ENCODE measurements around the gene CLSTN2. TPM values are rescaled to one million over a fixed set of nuclear protein-coding genes. Genes with fewer than 3 reads are reported as not detected.

Gene CLSTN2
- total RNA-seq, 1 donor from 2014 or later = 9.7 TPM

DNA sequence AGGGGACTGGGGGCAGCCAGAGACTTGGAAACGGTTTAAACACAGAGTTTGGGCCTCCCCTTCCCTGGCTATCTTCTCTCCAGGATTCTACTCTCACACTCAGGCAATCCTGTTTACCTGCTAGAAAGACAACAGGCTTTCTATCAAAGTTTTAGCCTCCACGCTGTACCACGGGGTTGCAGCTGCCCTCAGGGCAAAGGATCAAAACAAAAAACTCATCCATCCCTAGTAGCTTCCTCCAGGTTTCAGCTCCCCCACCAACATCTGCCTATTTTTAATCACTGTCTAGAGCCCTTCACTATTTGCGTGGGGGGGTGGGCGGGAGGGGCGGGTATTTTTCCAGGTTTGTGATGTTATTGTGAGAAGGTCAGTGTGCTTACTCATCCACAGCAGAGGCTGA, 456.1 kb downstream of the CLSTN2 start:
- H3K4me3 ChIP-seq (ENCODE audit: low read depth, low read length) = no peak overlapping the region
- TF ChIP-seq, protein P1, sequence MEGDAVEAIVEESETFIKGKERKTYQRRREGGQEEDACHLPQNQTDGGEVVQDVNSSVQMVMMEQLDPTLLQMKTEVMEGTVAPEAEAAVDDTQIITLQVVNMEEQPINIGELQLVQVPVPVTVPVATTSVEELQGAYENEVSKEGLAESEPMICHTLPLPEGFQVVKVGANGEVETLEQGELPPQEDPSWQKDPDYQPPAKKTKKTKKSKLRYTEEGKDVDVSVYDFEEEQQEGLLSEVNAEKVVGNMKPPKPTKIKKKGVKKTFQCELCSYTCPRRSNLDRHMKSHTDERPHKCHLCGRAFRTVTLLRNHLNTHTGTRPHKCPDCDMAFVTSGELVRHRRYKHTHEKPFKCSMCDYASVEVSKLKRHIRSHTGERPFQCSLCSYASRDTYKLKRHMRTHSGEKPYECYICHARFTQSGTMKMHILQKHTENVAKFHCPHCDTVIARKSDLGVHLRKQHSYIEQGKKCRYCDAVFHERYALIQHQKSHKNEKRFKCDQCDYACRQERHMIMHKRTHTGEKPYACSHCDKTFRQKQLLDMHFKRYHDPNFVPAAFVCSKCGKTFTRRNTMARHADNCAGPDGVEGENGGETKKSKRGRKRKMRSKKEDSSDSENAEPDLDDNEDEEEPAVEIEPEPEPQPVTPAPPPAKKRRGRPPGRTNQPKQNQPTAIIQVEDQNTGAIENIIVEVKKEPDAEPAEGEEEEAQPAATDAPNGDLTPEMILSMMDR (conservative IDR thresholded peaks at IDR 0.05; ENCODE audit: low read depth, low read length) = no peak
- DNase-seq (ENCODE audit: low read depth) = no peak

DNA sequence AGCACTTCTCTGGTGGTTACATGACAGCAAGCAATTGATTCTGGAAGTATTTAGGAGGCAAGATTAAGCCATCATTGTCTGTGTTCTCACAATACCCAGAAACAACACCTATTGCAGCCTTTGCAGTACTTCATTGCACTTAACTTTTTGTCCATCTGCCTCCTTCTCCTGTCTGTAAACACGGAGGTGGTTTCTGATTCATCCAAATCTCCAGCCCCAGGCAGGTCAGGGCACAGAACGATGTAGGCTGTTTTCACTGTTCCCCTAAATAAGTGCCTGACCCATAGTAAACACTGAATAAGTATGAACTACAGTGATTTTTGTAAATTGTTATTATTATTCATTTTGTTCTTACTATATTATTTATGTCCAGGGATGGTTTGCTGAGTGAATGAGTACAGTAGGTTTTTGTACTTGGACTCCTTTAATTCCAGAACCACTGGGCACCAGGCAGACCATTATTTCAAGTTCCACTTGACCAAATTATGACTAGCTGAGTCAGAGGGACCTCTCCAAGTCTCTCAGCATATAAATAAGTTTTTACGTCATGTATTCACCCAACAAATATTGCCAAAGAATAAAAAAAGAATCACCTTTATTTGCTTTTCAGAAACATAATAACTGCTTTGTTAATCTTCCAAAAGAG, 459.6 kb downstream of the CLSTN2 start:
- no peak overlapping the region for H3K4me3 ChIP-seq (ENCODE audit: low read depth, low read length)
- peak; percentile 30 for DNase-seq (ENCODE audit: low read depth)
- TF ChIP-seq, protein P1 (conservative IDR thresholded peaks at IDR 0.05; ENCODE audit: low read depth, low read length) = no peak

DNA sequence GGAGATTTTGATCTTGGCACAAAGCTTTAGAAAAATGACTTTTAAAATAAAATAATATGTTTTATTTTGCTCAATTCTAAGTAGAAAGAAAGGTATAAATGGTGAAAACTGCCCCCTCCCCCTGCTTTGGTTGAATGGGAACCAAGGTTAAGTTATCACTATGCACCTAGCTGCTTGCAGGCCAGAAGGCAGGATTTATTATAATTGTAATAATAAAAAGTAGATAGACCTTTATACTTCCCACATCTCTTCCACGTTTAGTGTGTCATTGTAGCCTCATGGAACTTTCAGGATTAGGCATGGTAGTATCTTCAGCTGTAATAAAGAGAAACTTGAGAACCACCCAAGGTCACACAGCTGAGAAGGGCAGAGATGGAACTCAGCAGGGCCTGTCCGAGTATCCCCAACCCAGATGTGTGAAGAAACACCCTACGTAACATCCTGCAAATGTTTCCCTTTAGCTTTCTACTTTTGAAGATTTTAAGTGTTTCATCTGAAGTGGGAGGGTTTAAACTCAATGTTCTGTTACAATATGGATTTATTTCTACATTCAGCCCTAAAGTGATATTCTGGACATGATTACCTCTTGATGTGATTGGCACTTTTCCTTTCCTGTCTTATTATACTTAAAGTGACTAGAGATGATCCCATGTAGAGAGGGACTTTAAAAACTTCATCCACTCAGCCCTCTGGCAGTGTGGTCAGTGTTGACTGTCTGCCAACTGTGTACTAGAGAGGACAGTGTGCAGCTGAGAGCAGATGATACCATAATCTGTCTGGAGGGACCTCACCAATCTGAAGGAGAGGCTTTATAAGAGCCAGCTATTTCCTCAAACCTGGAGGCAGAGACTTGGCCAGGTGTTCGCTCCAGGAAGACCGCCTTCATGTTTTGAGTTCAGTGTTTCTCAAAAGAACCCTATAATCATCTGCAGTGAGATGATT, 460.4 kb downstream of the CLSTN2 start:
- TF ChIP-seq, protein P1 (conservative IDR thresholded peaks at IDR 0.05; ENCODE audit: low read depth, low read length) = no peak
- H3K4me3 ChIP-seq (ENCODE audit: low read depth, low read length) = no peak overlapping the region
- DNase-seq (ENCODE audit: low read depth) = no peak

GRCh38 chr3:140396110-140396509, 461.1 kb downstream of the CLSTN2 start:
- TF ChIP-seq, protein P1 (conservative IDR thresholded peaks at IDR 0.05; ENCODE audit: low read depth, low read length) = no peak
- H3K4me3 ChIP-seq (ENCODE audit: low read depth, low read length) = no peak overlapping the region
- DNase-seq (ENCODE audit: low read depth) = no peak

GRCh38 chr3:140397847-140398246, 462.9 kb downstream of the CLSTN2 start:
- H3K4me3 ChIP-seq (ENCODE audit: low read depth, low read length) = no peak overlapping the region
- DNase-seq (ENCODE audit: low read depth) = no peak
- TF ChIP-seq, protein P1 (conservative IDR thresholded peaks at IDR 0.05; ENCODE audit: low read depth, low read length) = no peak

DNA sequence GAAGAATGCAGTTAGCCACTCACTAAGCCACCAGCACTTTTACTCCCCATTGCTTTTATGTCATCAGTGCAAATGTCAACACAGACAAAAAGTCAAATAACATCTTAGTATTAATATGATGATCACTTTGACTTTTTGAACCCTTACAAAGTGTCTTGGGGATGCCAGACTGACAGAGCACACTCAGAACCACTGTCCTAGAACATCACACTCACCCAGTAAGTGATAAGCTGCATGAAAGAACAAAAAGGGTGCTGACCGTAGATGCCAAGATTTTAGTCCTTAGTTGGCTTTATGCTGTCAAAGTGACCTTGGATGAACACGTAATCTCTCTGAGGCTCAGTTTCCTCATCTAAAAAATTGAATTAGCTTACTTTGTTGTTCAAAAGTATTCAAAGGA, 463.4 kb downstream of the CLSTN2 start:
- TF ChIP-seq, protein P1 (conservative IDR thresholded peaks at IDR 0.05; ENCODE audit: low read depth, low read length) = no peak
- H3K4me3 ChIP-seq (ENCODE audit: low read depth, low read length) = no peak overlapping the region
- DNase-seq (ENCODE audit: low read depth) = no peak
